Activated B cell treated with CpG ODN at 0.5 μM for 24 hours (primary cell): ENCODE data around the gene ETFRF1. TPM values are rescaled to one million over a fixed set of nuclear protein-coding genes. Genes with fewer than 3 reads are reported as not detected.
A peak's percentile ranks its signal among the peaks of the same experiment; 100 is the strongest.

Experiments used
- ATAC-seq: fragments of 200-7000 bp; cut with Tn5 transposase; one replicate; pipeline ENCODE4 v1.10.0; 2021; ENCODE audit warnings: low read depth, mild to moderate bottlenecking, moderate library complexity
- CTCF ChIA-PET: fragments of 350-600 bp; sonication (Branson Sonifier 250); formaldehyde crosslinking; loops from one replicate; lab custom pipeline; 2021; ENCODE audit warnings: antibody characterized with exemption; lab: Charles Lee
- POLR2A ChIA-PET: fragments of 350-600 bp; sonication (Branson Sonifier 250); formaldehyde crosslinking; loops from one replicate; lab custom pipeline; 2021; ENCODE audit warnings: antibody characterized with exemption; lab: Charles Lee
- DNase-seq: peaks from one replicate; pipeline ENCODE4 v3.0.0; 2022
- H3K27ac Mint-ChIP-seq: one replicate; pipeline ENCODE4 v1.8.0; 2020; ENCODE audit warnings: mixed read lengths
- H3K27me3 Mint-ChIP-seq: one replicate; pipeline ENCODE4 v1.8.0; 2021; ENCODE audit warnings: mixed read lengths
- H3K36me3 Mint-ChIP-seq: one replicate; pipeline ENCODE4 v1.8.0; 2021; ENCODE audit warnings: low read depth, mixed read lengths
- H3K4me1 Mint-ChIP-seq: one replicate; pipeline ENCODE4 v1.8.0; 2021; ENCODE audit warnings: mixed read lengths
- H3K4me3 Mint-ChIP-seq: one replicate; pipeline ENCODE4 v1.8.0; 2020; ENCODE audit warnings: mild to moderate bottlenecking, mixed read lengths
- H3K9me3 Mint-ChIP-seq: one replicate; pipeline ENCODE4 v1.8.0; 2020; ENCODE audit warnings: mixed read lengths
- CTCF ChIP-seq: fragments of 200-600 bp; IDR thresholded peaks from one replicate; pipeline ENCODE4 v1.8.0; 2022; ENCODE audit warnings: antibody characterized with exemption, mild to moderate bottlenecking
- intact Hi-C: fragments of 100-400 bp; cut with micrococcal nuclease; formaldehyde crosslinking; loops from one replicate; pipeline ENCODE4 v1.15.1; 2024
- total RNA-seq: library from RNA; stranded (reverse); gene quantifications from 2 replicates; pipeline ENCODE4 v1.2.3, GENCODE V29; 2022

Gene ETFRF1
- total RNA-seq, 1 donor from 2014 or later, result 17.6 TPM

GRCh38 chr12:25251769-25252168 is 56.7 kb downstream of the ETFRF1 start:
- CTCF ChIA-PET, result no interaction called here
- Mint-ChIP-seq H3K27me3 (no peaks in the 10 kb centered on the region), H3K4me3 (peak overlapping the region; percentile 95), H3K4me1 (peaks cover 48% of the 10 kb centered on the region), H3K27ac (peak overlapping the region; percentile 82), H3K9me3 (no peaks in the 10 kb centered on the region), H3K36me3 (peaks cover 18% of the 10 kb centered on the region)
- intact Hi-C loops, result loop anchor here (1.0 to 5.0 kb wide), 11 partner anchors 8 to 1581 kb away; partner anchors contain the start of genes DNAI7, ETFRF1 and ITPR2
- TF ChIP-seq CTCF, result no peak
- DNase-seq, result no peak
- POLR2A ChIA-PET, result interaction anchor here (0.5 to 3.2 kb wide), 6 partner anchors 16 to 100 kb away, joined by 3 to 29 read pairs (median 5); partner anchors contain the start of genes DNAI7 and ETFRF1
- ATAC-seq, result no peak

DNA sequence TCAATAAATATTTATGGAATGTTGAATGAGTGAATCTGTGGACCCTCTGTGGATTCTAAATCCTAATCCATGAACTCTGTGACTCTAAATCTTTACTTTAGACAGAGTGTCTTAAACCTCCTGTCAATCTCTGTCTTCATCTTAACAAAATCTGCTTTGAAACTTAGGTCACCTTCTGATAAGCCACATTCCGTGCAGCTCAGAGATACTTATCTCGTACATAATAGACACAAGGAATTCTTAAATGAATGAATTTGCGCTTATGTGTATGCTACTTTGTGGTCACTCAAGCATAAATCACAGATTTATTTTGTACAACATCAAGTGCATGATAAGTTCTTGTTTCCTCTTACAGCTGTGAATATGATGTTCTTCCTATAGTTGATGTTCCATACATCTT is 57.9 kb downstream of the ETFRF1 start:
- ATAC-seq, result no peak
- Mint-ChIP-seq H3K4me3 (peak overlapping the region; percentile 58), H3K27ac (peak overlapping the region; percentile 82), H3K27me3 (no peaks in the 10 kb centered on the region), H3K4me1 (peaks cover 43% of the 10 kb centered on the region), H3K36me3 (peaks cover 13% of the 10 kb centered on the region), H3K9me3 (no peaks in the 10 kb centered on the region)
- no peak for TF ChIP-seq CTCF
- intact Hi-C loops, result loop anchor here (5.0 kb wide), 3 partner anchors 864 to 1579 kb away; partner anchors contain the start of gene ITPR2
- ChIA-PET CTCF (interaction anchor here (0.7 kb wide), 1 partner anchor 863 kb away, joined by 3 read pairs; no protein-coding TSS in a partner anchor), POLR2A (interaction anchor here (0.6 to 3.2 kb wide), 3 partner anchors 31 to 201 kb away, joined by 4 to 29 read pairs (median 9); no protein-coding TSS in a partner anchor)
- no peak for DNase-seq

GRCh38 chr12:25253371-25254068 is 58.5 kb downstream of the ETFRF1 start:
- peak overlapping the region; percentile 58 for H3K4me3 Mint-ChIP-seq
- no peaks in the 10 kb centered on the region for H3K27me3 Mint-ChIP-seq
- CTCF ChIA-PET, result no interaction called here
- POLR2A ChIA-PET, result interaction anchor here (1.0 to 3.2 kb wide), 3 partner anchors 9 to 80 kb away, joined by 3 to 29 read pairs (median 4); no protein-coding TSS in a partner anchor
- TF ChIP-seq CTCF, result no peak
- no peak for ATAC-seq
- peaks cover 40% of the 10 kb centered on the region for H3K4me1 Mint-ChIP-seq
- DNase-seq, result no peak
- peak overlapping the region; percentile 82 for H3K27ac Mint-ChIP-seq
- H3K9me3 Mint-ChIP-seq, result no peaks in the 10 kb centered on the region
- peaks cover 9% of the 10 kb centered on the region for H3K36me3 Mint-ChIP-seq
- intact Hi-C loops, result loop anchor here (5.0 kb wide), 3 partner anchors 864 to 1579 kb away; partner anchors contain the start of gene ITPR2

- ChIA-PET POLR2A (interaction anchor here (1.0 kb wide), 1 partner anchor 8 kb away, joined by 3 read pairs; no protein-coding TSS in a partner anchor), CTCF (no interaction called here)
- H3K9me3 Mint-ChIP-seq, result no peaks in the 10 kb centered on the region
- TF ChIP-seq CTCF, result no peak
- DNase-seq (no peak), ATAC-seq (no peak)
- peaks cover 7% of the 10 kb centered on the region for H3K36me3 Mint-ChIP-seq
- no peak overlapping the region for H3K4me3 Mint-ChIP-seq
- H3K4me1 Mint-ChIP-seq, result peaks cover 34% of the 10 kb centered on the region
- peak overlapping the region; percentile 82 for H3K27ac Mint-ChIP-seq
- no peaks in the 10 kb centered on the region for H3K27me3 Mint-ChIP-seq
- intact Hi-C loops, result loop anchor here (5.0 kb wide), 3 partner anchors 863 to 1578 kb away; partner anchors contain the start of gene ITPR2
Observed at GRCh38 chr12:25254271-25254880, 59.3 kb downstream of the ETFRF1 start.

Other genes with a start within 250 kb of the ETFRF1 start
- gene BCAT1, start 246.1 kb upstream of the ETFRF1 start, total RNA-seq, result 69.6 and 69.8 TPM in 2 replicates
- 0.15 and 0.27 TPM in 2 replicates for gene DNAI7, start 77 bp upstream of the ETFRF1 start, total RNA-seq
- gene KRAS, start 55.7 kb downstream of the ETFRF1 start, total RNA-seq, result 43.3 and 45.8 TPM in 2 replicates